ENCODE measurements around the gene CAPN15.
A peak's percentile ranks its signal among the peaks of the same experiment; 100 is the strongest.

Gene CAPN15

GRCh38 chr16:560701-561412 lies 33.3 kb downstream of the CAPN15 start:
- POLR2A ChIA-PET (ENCODE audit: low non-redundant PET), result no interaction called here
- TF ChIP-seq, protein P1, sequence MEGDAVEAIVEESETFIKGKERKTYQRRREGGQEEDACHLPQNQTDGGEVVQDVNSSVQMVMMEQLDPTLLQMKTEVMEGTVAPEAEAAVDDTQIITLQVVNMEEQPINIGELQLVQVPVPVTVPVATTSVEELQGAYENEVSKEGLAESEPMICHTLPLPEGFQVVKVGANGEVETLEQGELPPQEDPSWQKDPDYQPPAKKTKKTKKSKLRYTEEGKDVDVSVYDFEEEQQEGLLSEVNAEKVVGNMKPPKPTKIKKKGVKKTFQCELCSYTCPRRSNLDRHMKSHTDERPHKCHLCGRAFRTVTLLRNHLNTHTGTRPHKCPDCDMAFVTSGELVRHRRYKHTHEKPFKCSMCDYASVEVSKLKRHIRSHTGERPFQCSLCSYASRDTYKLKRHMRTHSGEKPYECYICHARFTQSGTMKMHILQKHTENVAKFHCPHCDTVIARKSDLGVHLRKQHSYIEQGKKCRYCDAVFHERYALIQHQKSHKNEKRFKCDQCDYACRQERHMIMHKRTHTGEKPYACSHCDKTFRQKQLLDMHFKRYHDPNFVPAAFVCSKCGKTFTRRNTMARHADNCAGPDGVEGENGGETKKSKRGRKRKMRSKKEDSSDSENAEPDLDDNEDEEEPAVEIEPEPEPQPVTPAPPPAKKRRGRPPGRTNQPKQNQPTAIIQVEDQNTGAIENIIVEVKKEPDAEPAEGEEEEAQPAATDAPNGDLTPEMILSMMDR (conservative IDR thresholded peaks at IDR 0.05; ENCODE audit: low read depth), result no peak
- no peak for DNase-seq (ENCODE audit: low spot score)
- CTCF ChIA-PET, result interaction anchor here (0.9 kb wide), 1 partner anchor 87 kb away, joined by 3 read pairs; no protein-coding TSS in a partner anchor
- H3K27ac ChIP-seq, result no peak overlapping the region

- ChIA-PET POLR2A (ENCODE audit: low non-redundant PET) (no interaction called here), CTCF (interaction anchor here (0.9 kb wide), 1 partner anchor 86 kb away, joined by 3 read pairs; no protein-coding TSS in a partner anchor)
- no peak overlapping the region for H3K27ac ChIP-seq
- no peak for DNase-seq (ENCODE audit: low spot score)
- TF ChIP-seq, protein P1 (conservative IDR thresholded peaks at IDR 0.05; ENCODE audit: low read depth), result no peak
Measured at GRCh38 chr16:561413-561794, 33.9 kb downstream of the CAPN15 start.

GRCh38 chr16:561957-562938 lies 34.7 kb downstream of the CAPN15 start:
- DNase-seq (ENCODE audit: low spot score), result no peak
- ChIA-PET POLR2A (ENCODE audit: low non-redundant PET) (interaction anchor here (0.7 kb wide), 1 partner anchor 36 kb away, joined by 4 read pairs; no protein-coding TSS in a partner anchor), CTCF (no interaction called here)
- no peak overlapping the region for H3K27ac ChIP-seq
- TF ChIP-seq, protein P1 (conservative IDR thresholded peaks at IDR 0.05; ENCODE audit: low read depth), result no peak

- no peak for DNase-seq (ENCODE audit: low spot score)
- TF ChIP-seq, protein P1 (conservative IDR thresholded peaks at IDR 0.05; ENCODE audit: low read depth), result no peak
- H3K27ac ChIP-seq, result no peak overlapping the region
- ChIA-PET CTCF (no interaction called here), POLR2A (ENCODE audit: low non-redundant PET) (interaction anchor here (0.7 kb wide), 1 partner anchor 37 kb away, joined by 4 read pairs; no protein-coding TSS in a partner anchor)
Measured at GRCh38 chr16:563072-563644, 35.6 kb downstream of the CAPN15 start.

- ChIA-PET POLR2A (ENCODE audit: low non-redundant PET) (no interaction called here), CTCF (no interaction called here)
- H3K27ac ChIP-seq, result peak overlapping the region; percentile 90; the same call in 1 of the 2 replicates
- no peak for DNase-seq (ENCODE audit: low spot score)
- TF ChIP-seq, protein P1 (conservative IDR thresholded peaks at IDR 0.05; ENCODE audit: low read depth), result no peak
Measured at GRCh38 chr16:564690-565418, 37.3 kb downstream of the CAPN15 start.
